HTERT RPE-1 (cell line): ENCODE results near the gene HS3ST6.
"Not testable (repeated sequence)": the region's sequence is repeated elsewhere in the genome, so short reads cannot be mapped to it uniquely, and the experiment has no call there.

ENCODE experiments used
- in situ Hi-C: fragments of 300-500 bp; cut with MboI; formaldehyde crosslinking; loops from 4 replicates; pipeline ENCODE4 v1.14.3; 2020; ENCODE audit warnings: low sequenced_read_pairs

HS3ST6 gene

GRCh38 chr16:1909561-1910231 is 8.5 kb downstream of the HS3ST6 start:
- in situ Hi-C loops: no loop called here

- in situ Hi-C loops: no loop called here
These were observed 9.2 kb downstream of the HS3ST6 start for GRCh38 chr16:1908983-1909382.

- in situ Hi-C loops: no loop called here
These were observed 10.0 kb downstream of the HS3ST6 start for GRCh38 chr16:1908184-1908583.

GRCh38 chr16:1907226-1907860 is 10.9 kb downstream of the HS3ST6 start:
- in situ Hi-C loops: no loop called here

GRCh38 chr16:1906846-1907165 is 11.4 kb downstream of the HS3ST6 start:
- in situ Hi-C loops: no loop called here

GRCh38 chr16:1906055-1906845 is 12.0 kb downstream of the HS3ST6 start:
- in situ Hi-C loops: no loop called here

GRCh38 chr16:1903845-1904840 is 14.1 kb downstream of the HS3ST6 start:
- in situ Hi-C loops: no loop called here

GRCh38 chr16:1903220-1903574 is 15.0 kb downstream of the HS3ST6 start:
- in situ Hi-C loops: no loop called here

GRCh38 chr16:1902547-1903219 is 15.5 kb downstream of the HS3ST6 start:
- in situ Hi-C loops: no loop called here

GRCh38 chr16:1900452-1900774 is 17.8 kb downstream of the HS3ST6 start:
- in situ Hi-C loops: no loop called here

- in situ Hi-C loops: no loop called here
These were observed 18.4 kb downstream of the HS3ST6 start for GRCh38 chr16:1899641-1900451.

- in situ Hi-C loops: not testable (repeated sequence)
These were observed 20.5 kb downstream of the HS3ST6 start for GRCh38 chr16:1897692-1898091.

- in situ Hi-C loops: no loop called here
These were observed 22.1 kb downstream of the HS3ST6 start for GRCh38 chr16:1895949-1896675.

- in situ Hi-C loops: no loop called here
These were observed 23.1 kb downstream of the HS3ST6 start for GRCh38 chr16:1895068-1895467.

GRCh38 chr16:1890708-1891050 is 27.5 kb downstream of the HS3ST6 start:
- in situ Hi-C loops: no loop called here

GRCh38 chr16:1890024-1890707 is 28.0 kb downstream of the HS3ST6 start:
- in situ Hi-C loops: no loop called here

- in situ Hi-C loops: no loop called here
These were observed 30.4 kb downstream of the HS3ST6 start for GRCh38 chr16:1887711-1888354.

- in situ Hi-C loops: no loop called here
These were observed 33.3 kb downstream of the HS3ST6 start for GRCh38 chr16:1884889-1885288.
